GM19372 (cell line): ENCODE data around the gene CCDC13.

ENCODE experiments used
- ATAC-seq: cut with Tn5 transposase; IDR thresholded peaks from one replicate; pipeline ENCODE4 v1.9.1; 2021; ENCODE audit warnings: mild to moderate bottlenecking, low read depth, moderate library complexity; ENCODE audit not compliant: unreplicated experiment

CCDC13 gene

DNA sequence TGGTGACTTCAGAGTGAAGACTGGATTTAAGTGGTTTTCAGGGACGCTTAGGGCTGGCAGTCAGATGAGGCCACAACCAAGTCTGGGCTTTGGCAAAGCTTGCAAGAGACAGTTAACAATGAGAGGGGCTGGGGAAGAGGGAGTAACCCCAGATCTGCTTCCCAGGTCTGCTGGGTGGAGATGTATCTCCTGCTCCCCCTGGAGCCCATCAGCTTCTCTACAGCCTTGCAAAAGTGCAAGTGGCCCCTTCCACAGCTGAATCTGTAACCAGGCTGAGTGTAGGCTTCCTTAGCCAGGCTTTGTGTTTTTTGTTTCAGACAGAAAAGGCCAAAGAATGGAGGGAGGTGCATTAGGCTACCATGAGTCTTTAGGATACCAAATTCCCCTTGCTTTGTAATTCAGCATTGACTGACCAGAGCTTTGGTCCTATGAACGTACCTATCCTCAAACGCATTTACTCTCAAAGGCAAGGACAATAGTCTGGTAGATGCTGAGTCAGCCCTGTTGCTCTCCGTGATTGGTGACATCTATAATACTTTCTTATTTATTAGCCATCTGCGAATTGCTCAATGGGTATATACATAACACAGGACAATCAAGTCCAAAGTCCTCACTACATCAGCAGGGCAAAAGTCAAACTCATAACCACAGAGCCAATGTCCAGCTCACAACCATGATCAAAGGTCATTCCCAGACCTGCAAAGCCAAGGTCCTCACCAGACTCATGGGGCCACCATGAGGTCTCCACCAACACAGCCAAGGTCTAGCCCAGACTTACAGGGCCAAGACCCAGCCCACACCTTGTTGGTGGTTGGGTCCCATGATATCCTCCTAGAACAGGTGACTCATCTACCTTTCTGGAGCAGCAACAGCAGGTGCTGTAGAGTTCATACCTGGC lies 17.1 kb downstream of the CCDC13 start:
- ATAC-seq, result no peak

DNA sequence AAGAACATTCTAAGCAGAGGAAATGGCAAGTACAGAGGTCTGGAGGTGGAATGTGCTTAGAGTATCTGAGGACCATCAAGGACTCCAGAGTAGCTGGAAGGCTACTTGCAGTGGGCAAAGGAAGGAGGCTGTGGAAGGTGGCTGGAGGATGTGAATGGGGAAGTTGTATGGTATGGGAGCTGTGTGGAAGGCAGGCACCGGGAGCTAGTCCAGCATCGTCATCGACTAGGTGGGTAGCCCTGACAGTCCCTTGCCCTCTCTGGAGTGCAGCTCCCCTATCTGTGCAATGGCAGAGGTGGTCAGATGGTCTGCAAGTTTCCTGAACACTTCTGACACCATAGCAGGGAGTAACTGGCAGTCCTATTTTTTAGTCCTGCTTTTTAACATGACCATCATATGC lies 19.3 kb downstream of the CCDC13 start:
- no peak for ATAC-seq

DNA sequence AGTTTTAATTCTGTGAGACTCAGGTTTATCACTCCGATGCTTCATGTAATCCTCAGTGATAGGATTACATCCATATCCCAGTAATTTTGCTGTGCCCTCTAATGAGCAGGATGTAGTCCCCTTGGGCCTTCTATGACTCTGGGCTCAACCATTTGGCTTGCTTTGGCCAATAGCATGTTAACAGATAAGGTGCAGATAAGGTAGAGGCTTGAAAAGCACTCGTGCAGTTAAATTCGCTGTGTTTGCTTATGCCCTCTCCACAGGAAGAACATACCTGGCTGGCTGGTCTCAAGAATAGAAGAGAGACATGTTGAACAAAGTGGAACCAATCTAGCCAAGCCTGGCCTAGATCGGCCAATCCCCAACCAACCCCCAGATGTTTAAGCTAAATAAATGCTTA lies 20.1 kb downstream of the CCDC13 start:
- no peak for ATAC-seq

DNA sequence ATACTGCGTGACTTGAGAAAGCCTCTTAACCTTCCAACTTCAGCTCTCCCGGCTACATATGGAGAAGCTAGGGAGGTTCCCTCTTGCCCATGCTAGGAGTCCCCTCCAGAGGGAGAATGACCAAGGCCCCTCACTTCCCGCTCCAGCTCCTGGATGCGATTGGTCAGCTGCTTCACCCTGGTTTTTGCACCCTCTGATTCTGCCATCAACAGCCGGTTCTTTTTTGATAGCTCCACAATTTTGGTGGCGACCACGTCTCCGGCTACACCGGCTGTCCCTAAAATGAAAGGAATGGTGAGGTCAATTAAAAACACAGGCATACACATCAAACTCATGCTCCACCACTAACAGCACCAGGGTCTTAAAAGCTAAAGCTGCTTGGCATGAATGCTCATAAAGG lies 20.6 kb downstream of the CCDC13 start:
- no peak for ATAC-seq

DNA sequence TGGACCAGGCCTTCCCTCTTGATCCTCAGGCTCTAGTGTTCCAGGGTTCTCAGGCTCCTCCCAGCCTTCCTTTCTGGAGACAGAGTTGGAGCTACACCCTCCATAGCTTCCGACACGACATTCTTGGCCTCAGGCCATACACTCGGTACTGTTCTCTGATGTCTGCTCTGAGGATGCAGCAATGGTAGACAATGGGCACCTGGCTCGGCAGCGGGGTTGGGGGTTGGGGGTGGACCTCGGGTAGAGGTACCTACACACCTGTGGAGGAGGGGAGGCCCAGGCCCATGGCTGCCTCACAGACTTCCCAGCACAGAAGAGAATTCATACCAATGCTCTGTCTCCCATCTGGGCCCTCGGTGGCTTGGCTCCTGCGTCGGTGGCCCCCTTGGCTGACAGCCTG lies 21.4 kb downstream of the CCDC13 start:
- ATAC-seq, result no peak

DNA sequence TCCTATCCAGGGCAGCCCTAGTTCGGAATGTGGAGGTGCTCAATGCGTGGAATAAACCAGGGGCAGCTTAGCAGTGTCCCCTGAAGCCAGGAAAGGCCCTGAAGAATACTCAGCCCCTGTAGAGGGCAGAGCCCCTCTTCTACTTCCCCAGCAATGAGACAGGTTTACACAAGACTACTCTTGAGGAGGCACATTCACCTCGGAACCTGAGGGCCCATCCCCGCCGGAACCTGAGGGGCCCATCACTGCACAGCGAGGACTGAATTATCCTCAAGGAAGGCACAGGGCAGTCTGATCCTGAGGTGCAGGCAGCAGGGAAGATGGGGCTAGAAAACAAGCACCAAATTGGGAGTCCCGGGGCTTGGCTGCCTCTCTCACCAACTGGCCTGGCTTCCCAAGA lies 22.2 kb downstream of the CCDC13 start:
- ATAC-seq, result no peak

DNA sequence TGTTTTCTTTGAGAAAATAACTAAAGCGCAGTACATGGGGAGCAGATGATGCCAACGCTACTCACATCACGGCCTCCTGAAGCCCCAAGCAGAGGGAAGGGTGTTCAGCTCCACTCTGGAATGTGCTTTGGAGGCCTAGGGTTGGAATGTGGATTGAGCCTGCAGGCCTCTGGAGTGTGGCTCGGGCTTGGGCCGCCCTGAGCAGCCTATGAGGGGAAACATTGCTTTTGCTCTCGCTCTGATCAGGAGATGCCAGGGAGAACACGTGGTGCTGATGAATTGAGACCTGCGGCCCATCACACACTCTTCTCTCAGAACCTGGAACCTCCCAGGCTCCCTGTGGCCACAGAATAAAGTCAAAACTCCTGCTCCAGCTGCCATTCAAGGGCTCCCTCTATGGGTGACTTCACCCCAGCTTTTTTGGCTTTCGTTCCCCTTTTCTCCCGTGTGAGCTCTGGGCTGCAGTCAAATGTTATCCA lies 23.3 kb downstream of the CCDC13 start:
- ATAC-seq, result no peak

DNA sequence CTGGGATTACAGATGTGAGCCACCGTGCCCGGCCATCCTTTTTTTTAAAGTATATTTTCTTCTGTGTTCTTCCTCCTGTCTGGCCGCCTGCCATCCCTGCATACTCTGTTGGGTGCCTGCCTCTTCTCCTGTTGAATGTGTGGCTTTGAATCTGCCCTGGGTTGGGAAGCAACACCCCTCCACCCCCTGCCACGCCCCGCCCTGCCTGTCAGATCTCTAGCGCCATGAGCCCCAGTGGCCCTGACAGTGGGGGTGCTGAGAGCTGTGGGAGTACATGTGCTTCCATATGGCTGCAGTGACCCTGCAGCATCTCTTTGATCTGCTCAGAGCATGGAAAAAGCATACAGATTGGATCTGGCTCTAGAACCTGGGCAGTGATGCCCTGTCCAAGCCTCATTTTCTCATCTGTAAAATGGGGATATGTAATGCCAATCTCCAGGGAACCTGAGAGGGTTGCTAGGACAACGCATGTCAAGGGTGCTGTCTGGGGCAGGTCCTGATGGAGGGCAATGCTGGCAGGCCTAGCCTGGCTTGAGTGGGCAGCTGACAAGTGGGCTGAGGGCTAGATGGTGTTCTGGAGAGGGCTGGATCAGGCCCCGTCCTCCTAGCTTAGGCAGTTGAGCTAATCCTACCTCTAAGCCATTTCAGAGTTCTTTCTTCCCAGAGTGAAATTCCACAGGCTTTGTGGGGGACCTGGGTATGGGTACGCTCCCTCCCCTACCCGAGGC lies 23.9 kb downstream of the CCDC13 start:
- ATAC-seq, result no peak

DNA sequence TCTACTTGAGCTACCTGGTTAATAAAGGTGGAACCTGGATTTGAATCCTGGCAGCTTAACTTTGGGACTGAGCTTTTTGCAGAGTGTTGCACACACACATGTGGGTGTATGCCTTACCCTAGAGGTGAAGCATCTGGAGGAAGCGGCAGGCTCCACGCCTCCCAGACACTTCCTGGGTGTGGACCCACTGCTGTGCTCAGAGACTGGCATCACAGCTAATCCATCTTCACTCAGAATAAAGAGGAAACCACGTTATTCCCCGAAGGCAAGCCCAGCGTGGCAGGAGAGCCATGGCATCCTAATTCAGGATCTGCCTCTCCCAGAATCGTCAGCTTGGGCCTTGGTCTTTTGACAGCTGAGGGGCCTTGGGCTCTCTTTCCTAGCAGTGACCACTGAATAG lies 25.5 kb downstream of the CCDC13 start:
- no peak for ATAC-seq

DNA sequence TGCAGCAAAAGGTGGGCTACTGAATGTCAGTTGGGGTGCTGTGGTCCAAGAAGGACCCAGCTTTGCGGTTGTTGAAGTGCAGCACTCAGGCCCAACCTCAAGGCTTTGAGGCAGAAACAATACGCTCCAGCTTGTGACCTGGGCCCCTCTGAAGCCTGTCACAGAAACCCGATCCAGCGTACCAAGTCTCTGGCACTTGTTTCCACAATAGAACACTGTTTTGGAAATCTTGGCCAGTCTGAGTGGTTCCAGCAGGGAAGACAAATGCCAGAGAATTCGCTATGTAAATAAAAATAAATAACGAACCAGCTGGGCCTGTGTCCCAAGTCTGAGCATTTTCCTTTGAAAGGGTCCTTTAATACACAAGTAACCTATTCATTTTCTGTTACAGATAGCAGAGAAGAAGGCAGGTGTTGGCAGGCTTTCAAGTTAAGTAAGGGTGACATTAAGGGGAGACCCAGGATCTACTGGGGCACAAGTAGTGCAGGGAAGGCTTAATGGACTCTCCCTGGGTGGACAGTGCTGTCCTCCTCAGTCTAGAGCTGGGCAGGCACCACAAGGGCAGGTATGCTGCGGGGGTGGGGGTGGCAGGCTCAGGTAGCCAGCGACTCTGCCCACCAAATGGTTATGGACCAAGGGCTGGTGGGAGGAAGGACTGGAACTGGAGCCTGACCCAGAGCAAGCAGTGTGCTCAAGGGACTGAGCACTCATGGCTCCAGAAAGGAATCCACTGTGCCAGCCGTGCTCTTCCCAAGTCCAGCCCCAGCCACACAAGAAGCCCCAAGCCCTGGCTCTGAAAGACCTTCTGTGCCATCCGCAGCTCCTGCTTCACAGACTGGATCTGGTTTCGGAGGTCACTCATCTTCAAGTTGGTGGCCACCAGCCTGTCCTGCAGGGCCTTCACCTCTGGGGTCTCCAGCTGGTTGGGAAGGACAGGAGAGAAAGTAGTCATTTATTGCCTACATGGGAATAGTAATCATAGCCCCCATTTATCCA lies 26.3 kb downstream of the CCDC13 start:
- ATAC-seq, result no peak

DNA sequence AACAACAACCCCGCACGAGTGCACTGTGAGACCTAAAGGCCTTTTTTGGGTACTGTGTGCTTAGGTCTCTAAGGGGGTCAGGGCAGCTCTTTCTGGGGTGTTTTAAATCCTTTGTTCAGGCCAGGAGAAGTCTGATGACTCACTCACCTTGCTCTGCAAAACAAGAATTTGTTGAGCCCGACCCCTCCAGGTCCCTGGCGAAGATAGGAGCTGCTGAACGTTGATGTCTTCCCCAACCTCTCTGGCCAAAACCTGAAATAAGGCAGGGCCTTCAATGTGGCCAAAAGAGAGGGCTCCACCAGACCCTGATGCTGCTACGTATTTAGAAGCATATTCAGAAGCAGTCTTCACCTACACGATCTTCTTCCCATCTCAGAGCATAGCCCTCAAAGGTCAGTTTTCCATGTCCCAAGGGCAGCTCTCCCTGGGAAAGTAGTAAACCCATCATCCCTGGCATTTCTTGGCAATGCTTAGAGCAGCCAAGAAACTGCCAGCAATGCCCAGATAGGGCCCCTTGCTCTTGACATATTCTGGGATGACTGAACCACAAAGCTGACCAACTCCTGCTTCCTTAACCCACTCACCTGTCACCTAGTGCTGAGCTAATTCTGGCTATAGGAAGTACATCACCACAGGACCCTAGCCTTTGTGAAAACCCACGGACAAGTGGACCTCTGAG lies 27.1 kb downstream of the CCDC13 start:
- no peak for ATAC-seq

DNA sequence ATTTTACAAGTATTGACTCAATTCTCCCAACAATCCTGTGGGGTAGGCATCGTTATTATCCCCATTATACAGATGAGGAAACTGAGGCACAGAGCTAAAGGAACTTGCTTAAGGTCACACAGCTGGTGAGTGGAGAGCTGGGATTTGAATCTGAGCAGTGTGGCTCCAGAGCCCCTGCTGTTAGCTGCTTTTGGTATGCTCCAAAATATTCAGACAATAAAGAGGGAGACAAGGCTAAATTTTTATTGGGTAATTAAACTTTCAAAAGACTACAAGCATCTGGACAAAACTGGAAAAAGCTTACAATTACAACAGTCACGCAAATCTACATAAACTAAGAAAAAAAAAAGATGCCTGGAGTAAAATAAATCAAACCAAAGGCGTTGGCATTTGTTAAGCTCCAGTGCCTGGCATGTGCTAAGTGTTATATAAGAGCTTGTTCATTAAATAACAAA lies 27.7 kb downstream of the CCDC13 start:
- no peak for ATAC-seq

DNA sequence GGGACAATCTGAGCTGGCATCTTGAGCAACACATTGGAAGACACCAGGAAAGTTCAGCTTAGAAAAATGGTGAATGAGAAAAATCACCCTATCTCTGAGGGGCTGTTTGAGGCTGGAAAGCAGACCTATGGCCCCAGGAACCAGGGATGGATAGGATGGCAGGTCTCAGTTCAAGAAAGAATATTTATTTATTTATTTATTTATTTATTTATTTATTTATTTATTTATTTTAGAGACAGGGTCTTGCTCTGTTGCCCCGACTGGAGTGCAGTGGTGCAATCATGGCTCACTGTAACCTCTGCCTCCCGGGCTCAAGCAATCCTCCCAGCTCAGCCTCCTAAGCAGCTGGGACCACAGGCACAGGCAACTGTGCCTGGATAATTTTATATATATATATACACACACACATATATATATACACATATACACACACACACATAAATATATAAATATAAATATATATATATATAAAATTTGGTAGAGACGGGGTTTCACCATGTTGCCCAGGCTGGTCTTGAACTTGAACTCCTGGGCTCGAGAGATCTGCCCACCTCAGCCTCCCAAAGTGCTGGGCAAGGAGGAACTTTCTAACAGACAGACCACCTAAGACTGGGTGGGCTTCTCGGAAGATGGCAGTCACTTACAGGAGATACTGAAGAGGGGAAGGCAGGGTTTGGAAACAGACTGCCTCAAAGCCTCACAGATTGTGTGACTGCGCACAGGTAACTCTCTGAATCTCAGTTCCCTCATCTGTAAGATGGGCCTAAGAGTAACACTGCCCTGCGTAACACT lies 29.7 kb downstream of the CCDC13 start:
- no peak for ATAC-seq

DNA sequence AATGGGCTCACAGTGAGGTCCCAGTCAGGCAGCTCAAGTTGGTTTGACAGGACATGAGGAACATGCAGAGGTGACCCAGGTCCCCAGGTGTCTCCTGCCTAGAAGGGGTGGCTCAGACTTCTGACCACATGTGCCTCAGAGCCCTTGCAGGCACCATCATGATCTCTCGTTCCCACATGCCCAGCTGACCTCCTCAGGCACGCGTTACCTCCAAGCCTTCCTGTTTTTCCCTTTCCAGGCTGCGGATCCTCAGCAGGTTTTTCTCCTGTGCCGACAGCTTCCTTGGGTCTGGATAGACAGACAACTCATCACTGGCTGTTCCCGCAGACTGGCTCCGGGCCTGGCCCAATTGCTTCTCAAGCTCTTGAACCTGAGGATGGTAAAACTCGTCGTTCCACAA lies 30.4 kb downstream of the CCDC13 start:
- no peak for ATAC-seq

DNA sequence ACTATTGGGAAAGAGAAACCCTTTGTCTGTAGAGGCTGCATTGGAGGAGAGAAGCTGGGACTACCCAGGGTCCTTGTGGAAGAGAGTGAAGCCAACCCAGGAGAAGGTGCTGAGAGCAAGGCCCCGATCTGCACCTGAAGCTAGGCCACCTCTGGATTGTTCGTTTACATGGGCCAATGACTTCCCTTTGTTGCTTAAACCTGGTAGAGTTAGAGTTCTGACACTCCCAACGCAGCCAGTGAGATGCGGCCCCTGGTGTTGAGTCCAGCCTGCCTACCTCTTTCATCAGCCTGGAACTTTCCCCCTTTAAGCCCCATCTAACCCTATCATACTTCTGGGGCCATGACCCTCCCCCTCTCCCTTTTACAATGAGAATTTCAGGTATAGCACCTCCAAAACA lies 30.8 kb downstream of the CCDC13 start:
- ATAC-seq, result no peak

DNA sequence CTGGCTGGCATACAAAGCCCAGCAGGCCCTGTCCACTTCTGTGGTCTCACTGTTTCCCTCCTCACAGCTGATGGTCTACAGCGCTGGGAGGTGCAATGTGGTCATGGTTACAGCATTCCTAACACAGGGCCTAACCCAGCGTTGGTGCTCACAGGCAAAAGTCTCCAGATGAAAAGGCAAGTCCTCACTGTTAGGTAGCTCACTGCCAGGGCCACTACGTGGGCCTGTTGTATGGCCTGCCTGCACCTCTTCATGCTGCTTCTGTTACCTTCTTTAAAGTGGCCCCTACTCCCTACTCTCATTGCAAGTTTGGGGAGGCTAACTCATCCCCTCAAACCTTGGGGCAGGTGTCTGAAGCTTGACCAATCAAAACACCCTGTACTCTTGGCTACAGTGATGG lies 31.3 kb downstream of the CCDC13 start:
- ATAC-seq, result no peak

DNA sequence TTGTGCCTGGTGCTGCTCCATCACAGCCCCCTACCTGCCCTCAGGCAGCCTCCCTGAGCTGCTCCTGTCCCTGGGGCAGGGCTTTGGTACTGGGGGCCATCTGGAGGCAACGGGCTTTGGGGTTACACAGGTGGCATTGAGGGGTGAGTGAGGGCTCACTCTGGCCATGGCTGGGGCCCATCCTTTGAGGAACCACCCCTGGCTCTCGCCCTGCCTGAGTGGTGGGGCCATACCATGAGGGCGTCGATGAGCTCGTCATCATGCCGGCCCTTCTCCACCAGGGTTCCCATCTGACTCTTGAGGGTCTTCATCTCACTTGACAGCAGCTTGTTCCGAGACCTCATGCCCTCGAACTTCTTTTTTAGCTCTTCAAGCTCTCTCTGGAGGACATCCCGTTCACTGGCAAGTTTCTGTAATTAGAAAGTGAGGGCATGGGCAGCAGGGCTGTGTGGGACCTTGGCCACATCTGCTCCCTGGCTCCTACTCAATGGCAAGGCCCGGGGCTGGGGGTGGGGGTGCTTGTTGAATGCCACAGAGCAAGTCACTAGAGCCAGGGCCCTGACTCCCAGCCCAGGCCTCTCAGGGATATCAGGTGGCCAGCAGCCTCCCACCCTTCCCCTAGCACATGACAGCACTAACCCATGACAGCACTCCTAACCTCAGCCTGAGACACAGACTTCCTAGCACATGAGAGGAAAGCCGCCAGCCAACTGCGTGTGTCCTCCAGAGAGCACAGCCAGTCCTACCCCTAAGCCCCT lies 33.5 kb downstream of the CCDC13 start:
- no peak for ATAC-seq

DNA sequence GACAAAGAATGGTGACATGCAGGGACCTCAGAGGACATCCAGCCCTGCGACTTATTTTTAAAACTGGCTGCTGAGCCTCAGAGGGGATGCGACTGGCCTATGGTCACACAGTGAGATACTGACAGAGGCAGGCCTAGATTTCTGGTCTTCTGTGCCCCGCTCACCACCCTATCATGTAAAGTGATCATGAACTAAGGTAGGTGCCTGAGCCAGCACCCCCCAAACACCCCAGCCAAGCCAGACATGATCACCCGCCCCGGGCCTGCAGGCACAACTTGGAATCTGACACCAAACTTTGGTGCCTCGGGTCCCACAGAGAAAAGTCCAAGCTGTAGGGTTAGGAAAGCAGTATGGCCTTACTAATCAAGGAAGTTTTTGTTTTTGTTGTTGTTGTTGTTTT lies 36.5 kb downstream of the CCDC13 start:
- ATAC-seq, result no peak
